ENCODE data around the gene TYW1B.
"Not testable (repeated sequence)": the region's sequence is repeated elsewhere in the genome, so short reads cannot be mapped to it uniquely, and the experiment has no call there.

TYW1B gene

GRCh38 chr7:72583620-72584361 lies 244.2 kb downstream of the TYW1B start:
- DNase-seq (ENCODE audit: low spot score); in situ Hi-C loops (cut with MboI; ENCODE audit: low pct_unique_long_range_greater_than_20kb, low sequenced_read_pairs, unreplicated experiment): not testable (repeated sequence)

- DNase-seq (ENCODE audit: low spot score); in situ Hi-C loops (cut with MboI; ENCODE audit: low pct_unique_long_range_greater_than_20kb, low sequenced_read_pairs, unreplicated experiment): not testable (repeated sequence)
Measured at GRCh38 chr7:72580142-72580770, 247.7 kb downstream of the TYW1B start.

GRCh38 chr7:72577107-72577506 lies 250.9 kb downstream of the TYW1B start:
- no peak for DNase-seq (ENCODE audit: low spot score)
- no peak for TF ChIP-seq CTCF (IDR thresholded peaks at IDR 0.05; ENCODE audit: extremely low read depth, insufficient read depth, missing control alignments)
- in situ Hi-C loops (cut with MboI; ENCODE audit: low pct_unique_long_range_greater_than_20kb, low sequenced_read_pairs, unreplicated experiment), result no loop called here

GRCh38 chr7:72561988-72562387 lies 266.0 kb downstream of the TYW1B start:
- DNase-seq (ENCODE audit: low spot score); in situ Hi-C loops (cut with MboI; ENCODE audit: low pct_unique_long_range_greater_than_20kb, low sequenced_read_pairs, unreplicated experiment): not testable (repeated sequence)

- in situ Hi-C loops (cut with MboI; ENCODE audit: low pct_unique_long_range_greater_than_20kb, low sequenced_read_pairs, unreplicated experiment), result not testable (repeated sequence)
Measured at GRCh38 chr7:72559546-72559945, 268.5 kb downstream of the TYW1B start.

GRCh38 chr7:72556733-72557132 lies 271.3 kb downstream of the TYW1B start:
- in situ Hi-C loops (cut with MboI; ENCODE audit: low pct_unique_long_range_greater_than_20kb, low sequenced_read_pairs, unreplicated experiment); DNase-seq (ENCODE audit: low spot score): not testable (repeated sequence)

More at GRCh38 chr7:72559546-72559945, 268.5 kb downstream of the TYW1B start:
- DNase-seq (ENCODE audit: low spot score), result not testable (repeated sequence)

- in situ Hi-C loops (cut with MboI; ENCODE audit: low pct_unique_long_range_greater_than_20kb, low sequenced_read_pairs, unreplicated experiment); DNase-seq (ENCODE audit: low spot score): not testable (repeated sequence)
Measured at GRCh38 chr7:72555238-72555637, 272.8 kb downstream of the TYW1B start.

- in situ Hi-C loops (cut with MboI; ENCODE audit: low pct_unique_long_range_greater_than_20kb, low sequenced_read_pairs, unreplicated experiment), result not testable (repeated sequence)
Measured at GRCh38 chr7:72554401-72554800, 273.6 kb downstream of the TYW1B start.

GRCh38 chr7:72550454-72550853 lies 277.5 kb downstream of the TYW1B start:
- DNase-seq (ENCODE audit: low spot score), result not testable (repeated sequence)

More at GRCh38 chr7:72554401-72554800, 273.6 kb downstream of the TYW1B start:
- not testable (repeated sequence) for DNase-seq (ENCODE audit: low spot score)

GRCh38 chr7:72546586-72547237 lies 281.3 kb downstream of the TYW1B start:
- peak; percentile 14 for DNase-seq (ENCODE audit: low spot score)
- in situ Hi-C loops (cut with MboI; ENCODE audit: low pct_unique_long_range_greater_than_20kb, low sequenced_read_pairs, unreplicated experiment), result not testable (repeated sequence)

More at GRCh38 chr7:72550454-72550853, 277.5 kb downstream of the TYW1B start:
- in situ Hi-C loops (cut with MboI; ENCODE audit: low pct_unique_long_range_greater_than_20kb, low sequenced_read_pairs, unreplicated experiment), result not testable (repeated sequence)

GRCh38 chr7:72544531-72544930 lies 283.5 kb downstream of the TYW1B start:
- DNase-seq (ENCODE audit: low spot score); in situ Hi-C loops (cut with MboI; ENCODE audit: low pct_unique_long_range_greater_than_20kb, low sequenced_read_pairs, unreplicated experiment): not testable (repeated sequence)

GRCh38 chr7:72540923-72541322 lies 287.1 kb downstream of the TYW1B start:
- in situ Hi-C loops (cut with MboI; ENCODE audit: low pct_unique_long_range_greater_than_20kb, low sequenced_read_pairs, unreplicated experiment), result no loop called here
- no peak for TF ChIP-seq CTCF (IDR thresholded peaks at IDR 0.05; ENCODE audit: extremely low read depth, insufficient read depth, missing control alignments)
- no peak for DNase-seq (ENCODE audit: low spot score)

All from GM13977 (cell line).